22Rv1 (cell line): ENCODE results near the gene MTHFD1L.

Source experiments
- CTCF ChIP-seq: fragments of 450-650 bp; IDR thresholded peaks from 2 replicates; pipeline ENCODE4 v1.5.1; 2017; ENCODE audit warnings: mild to moderate bottlenecking
- ZFX ChIP-seq: fragments of 450-650 bp; IDR thresholded peaks from 2 replicates; pipeline ENCODE4 v1.6.1; 2017; ENCODE audit warnings: antibody characterized with exemption, borderline replicate concordance

DNA sequence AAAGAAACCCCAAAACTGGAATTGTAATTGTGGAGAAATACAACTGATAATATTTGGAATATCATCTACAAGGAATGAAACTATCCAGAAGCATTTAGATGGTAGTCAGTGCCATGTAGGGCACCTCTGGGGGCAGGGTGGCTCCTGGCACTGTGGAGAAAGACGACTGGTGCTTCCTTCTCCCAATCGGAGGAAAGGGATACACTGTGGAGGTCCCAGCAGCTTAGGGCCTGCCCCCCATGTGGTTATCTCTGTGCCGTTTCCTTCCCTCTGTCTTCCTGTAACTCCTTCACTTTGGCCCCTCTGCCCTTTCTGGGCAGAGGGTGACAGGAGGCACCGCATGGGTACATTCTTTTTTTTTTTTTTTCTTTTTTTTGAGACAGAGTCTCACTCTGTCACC lies 178.4 kb downstream of the MTHFD1L start:
- TF ChIP-seq CTCF (no peak), ZFX (no peak)
